Ishikawa (cell line): ENCODE results near the gene DOK3.

Experiments
- CEBPB ChIP-seq: IDR thresholded peaks from 2 replicates; pipeline ENCODE4 v1.6.1; 2012
- CREB1 ChIP-seq: IDR thresholded peaks from 2 replicates; pipeline ENCODE4 v1.6.1; 2012; ENCODE audit warnings: low read depth
- EGR1 ChIP-seq: IDR thresholded peaks from 2 replicates; pipeline ENCODE4 v1.6.1; 2012
- EP300 ChIP-seq: IDR thresholded peaks from 2 replicates; pipeline ENCODE4 v1.6.1; 2012; ENCODE audit warnings: borderline replicate concordance
- FOXM1 ChIP-seq: IDR thresholded peaks from 2 replicates; pipeline ENCODE4 v1.6.1; 2012; ENCODE audit warnings: low read depth, borderline replicate concordance
- MAX ChIP-seq: IDR thresholded peaks from 2 replicates; pipeline ENCODE4 v1.6.1; 2012
- NFIC ChIP-seq: IDR thresholded peaks from 2 replicates; pipeline ENCODE4 v1.6.1; 2012
- RAD21 ChIP-seq: IDR thresholded peaks from 2 replicates; pipeline ENCODE4 v1.6.1; 2012; ENCODE audit warnings: low read depth
- REST ChIP-seq: IDR thresholded peaks from 2 replicates; pipeline ENCODE4 v1.6.1; 2012; ENCODE audit warnings: low read depth, mild to moderate bottlenecking
- TAF1 ChIP-seq: IDR thresholded peaks from 2 replicates; pipeline ENCODE4 v1.6.1; 2012; ENCODE audit warnings: low read depth, mild to moderate bottlenecking
- TCF12 ChIP-seq: IDR thresholded peaks from 2 replicates; pipeline ENCODE4 v1.6.1; 2012; ENCODE audit warnings: low read depth
- TEAD4 ChIP-seq: IDR thresholded peaks from 2 replicates; pipeline ENCODE4 v1.6.1; 2012
- USF1 ChIP-seq: IDR thresholded peaks from 2 replicates; pipeline ENCODE4 v1.6.1; 2012
- YY1 ChIP-seq: IDR thresholded peaks from 2 replicates; pipeline ENCODE4 v1.6.1; 2012; ENCODE audit warnings: low read depth
- ZBTB7A ChIP-seq: IDR thresholded peaks from 2 replicates; pipeline ENCODE4 v1.6.1; 2012; ENCODE audit warnings: low read depth

DOK3 gene

GRCh38 chr5:177531209-177531940 is 21.7 kb upstream of the DOK3 start:
- TF ChIP-seq CREB1 (no peak), FOXM1 (no peak), RAD21 (no peak), YY1 (no peak), EGR1 (no peak), NFIC (no peak), TEAD4 (no peak), EP300 (no peak), MAX (no peak), USF1 (no peak)

GRCh38 chr5:177530638-177531037 is 21.0 kb upstream of the DOK3 start:
- no peak for TF ChIP-seq TAF1
- no peak for TF ChIP-seq NFIC
- no peak for TF ChIP-seq EGR1
- no peak for TF ChIP-seq TCF12
- no peak for TF ChIP-seq USF1
- TF ChIP-seq ZBTB7A, result no peak
- no peak for TF ChIP-seq RAD21
- no peak for TF ChIP-seq CEBPB

- TF ChIP-seq CREB1 (no peak), MAX (no peak), NFIC (no peak), TEAD4 (no peak), FOXM1 (no peak)
Observed at GRCh38 chr5:177529247-177530203, 19.9 kb upstream of the DOK3 start.

GRCh38 chr5:177528631-177529030 is 19.0 kb upstream of the DOK3 start:
- TF ChIP-seq REST, result no peak
- TF ChIP-seq EP300, result no peak
- TF ChIP-seq NFIC, result no peak
- TF ChIP-seq USF1, result no peak
- no peak for TF ChIP-seq EGR1
- no peak for TF ChIP-seq CEBPB
- no peak for TF ChIP-seq CREB1
- TF ChIP-seq TEAD4, result no peak
- TF ChIP-seq RAD21, result no peak
- no peak for TF ChIP-seq YY1
- TF ChIP-seq FOXM1, result no peak
- TF ChIP-seq TAF1, result no peak
- TF ChIP-seq MAX, result no peak
- TF ChIP-seq TCF12, result no peak

GRCh38 chr5:177527595-177527994 is 18.0 kb upstream of the DOK3 start:
- TF ChIP-seq REST (no peak), TAF1 (no peak), YY1 (no peak), CREB1 (no peak), TEAD4 (no peak), EGR1 (no peak)
